ENCODE data around the gene UPF3A.

- TF ChIP-seq, protein P1, sequence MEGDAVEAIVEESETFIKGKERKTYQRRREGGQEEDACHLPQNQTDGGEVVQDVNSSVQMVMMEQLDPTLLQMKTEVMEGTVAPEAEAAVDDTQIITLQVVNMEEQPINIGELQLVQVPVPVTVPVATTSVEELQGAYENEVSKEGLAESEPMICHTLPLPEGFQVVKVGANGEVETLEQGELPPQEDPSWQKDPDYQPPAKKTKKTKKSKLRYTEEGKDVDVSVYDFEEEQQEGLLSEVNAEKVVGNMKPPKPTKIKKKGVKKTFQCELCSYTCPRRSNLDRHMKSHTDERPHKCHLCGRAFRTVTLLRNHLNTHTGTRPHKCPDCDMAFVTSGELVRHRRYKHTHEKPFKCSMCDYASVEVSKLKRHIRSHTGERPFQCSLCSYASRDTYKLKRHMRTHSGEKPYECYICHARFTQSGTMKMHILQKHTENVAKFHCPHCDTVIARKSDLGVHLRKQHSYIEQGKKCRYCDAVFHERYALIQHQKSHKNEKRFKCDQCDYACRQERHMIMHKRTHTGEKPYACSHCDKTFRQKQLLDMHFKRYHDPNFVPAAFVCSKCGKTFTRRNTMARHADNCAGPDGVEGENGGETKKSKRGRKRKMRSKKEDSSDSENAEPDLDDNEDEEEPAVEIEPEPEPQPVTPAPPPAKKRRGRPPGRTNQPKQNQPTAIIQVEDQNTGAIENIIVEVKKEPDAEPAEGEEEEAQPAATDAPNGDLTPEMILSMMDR (IDR thresholded peaks at IDR 0.05), result no peak
- no peak for TF ChIP-seq POLR2A (IDR thresholded peaks at IDR 0.05)
Measured at GRCh38 chr13:114298866-114299265, 17.5 kb downstream of the UPF3A start.

Data from right lobe of liver (tissue), 4 donors.